Measurements from ENCODE around the gene SENP1.

Gene SENP1

DNA sequence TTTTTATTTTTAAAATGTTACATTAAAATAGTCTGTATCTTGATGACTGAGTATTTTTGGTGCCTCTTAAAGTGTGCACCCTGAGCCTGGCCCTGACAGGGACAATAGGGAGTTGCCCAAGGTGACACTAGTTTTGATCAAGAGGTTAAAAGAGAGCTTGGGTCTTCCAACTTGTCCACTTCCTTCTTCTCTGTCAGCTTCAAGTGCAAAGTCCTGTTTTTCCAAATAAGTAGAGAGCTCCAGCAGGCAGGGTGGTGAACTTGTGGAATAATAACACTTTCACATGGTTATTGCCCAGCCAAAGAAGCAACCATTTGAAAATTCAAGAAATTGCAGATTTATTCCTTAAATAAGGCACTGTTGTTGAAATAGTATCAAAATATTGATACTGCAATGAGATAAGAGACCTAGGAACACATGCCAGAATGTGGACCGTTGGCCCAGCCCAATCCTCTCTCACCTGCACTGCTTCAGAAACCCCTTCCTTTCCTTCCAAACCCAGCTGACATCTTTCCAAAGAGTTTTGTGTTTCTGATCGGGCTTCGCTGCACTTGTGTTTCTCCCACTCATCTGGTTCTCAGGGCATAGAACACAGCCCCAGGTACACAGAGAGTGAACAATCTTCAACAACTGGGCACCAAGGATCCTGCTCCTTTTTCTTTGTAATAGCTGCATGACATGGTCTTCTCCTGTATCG is 87.8 kb downstream of the SENP1 start:
- no peak for DNase-seq (ENCODE audit: low read depth)

DNA sequence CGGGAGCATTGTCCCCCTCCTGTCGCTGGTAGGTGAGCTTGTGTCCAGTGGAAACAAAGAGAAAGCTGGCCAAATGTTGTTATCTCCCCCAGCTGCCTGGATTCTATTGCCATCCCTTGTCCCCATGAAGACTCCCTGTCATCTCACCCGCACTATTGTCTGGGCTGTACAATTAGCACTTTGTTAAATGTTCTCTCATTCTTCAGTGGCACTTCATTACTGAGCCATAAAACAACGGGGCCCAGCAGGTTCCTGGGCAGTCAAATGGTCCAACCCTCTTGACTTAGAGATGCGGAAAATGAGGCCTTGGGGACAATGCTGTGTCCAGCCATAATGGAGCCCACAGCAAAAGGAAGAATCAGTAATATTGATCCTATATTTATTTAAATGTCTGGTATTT is 88.4 kb downstream of the SENP1 start:
- no peak for DNase-seq (ENCODE audit: low read depth)

DNA sequence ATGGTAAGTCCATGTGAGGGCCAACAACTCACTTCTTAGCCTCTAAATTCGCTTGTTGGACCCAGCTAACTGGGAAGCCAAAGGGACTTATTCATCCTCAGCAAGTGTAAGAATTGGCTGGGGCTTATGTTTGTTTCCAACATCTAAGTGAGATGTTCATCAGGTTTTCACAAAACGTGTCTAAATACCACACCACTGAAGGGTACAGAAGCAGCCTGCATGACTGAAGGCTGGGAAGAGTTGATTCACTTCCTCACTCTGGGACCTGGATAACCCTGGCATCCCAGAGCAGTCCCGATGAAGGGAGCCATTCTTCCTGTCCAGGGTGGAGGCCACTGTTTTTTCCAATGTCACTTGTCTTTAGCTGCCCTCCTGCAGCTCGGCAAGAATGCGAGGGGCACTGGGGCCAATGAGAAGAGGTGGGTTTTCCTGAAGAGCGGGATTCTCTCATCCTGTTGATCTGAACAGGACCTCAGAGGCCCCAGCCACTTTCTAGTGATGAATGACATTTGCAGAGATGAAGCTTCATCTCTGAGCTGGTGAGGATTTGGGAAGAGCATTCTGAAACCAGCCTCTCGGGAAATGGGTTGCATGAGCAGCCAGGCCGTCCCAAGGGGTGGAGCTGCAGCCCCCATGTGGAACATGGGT is 89.4 kb downstream of the SENP1 start:
- DNase-seq (ENCODE audit: low read depth) = no peak

DNA sequence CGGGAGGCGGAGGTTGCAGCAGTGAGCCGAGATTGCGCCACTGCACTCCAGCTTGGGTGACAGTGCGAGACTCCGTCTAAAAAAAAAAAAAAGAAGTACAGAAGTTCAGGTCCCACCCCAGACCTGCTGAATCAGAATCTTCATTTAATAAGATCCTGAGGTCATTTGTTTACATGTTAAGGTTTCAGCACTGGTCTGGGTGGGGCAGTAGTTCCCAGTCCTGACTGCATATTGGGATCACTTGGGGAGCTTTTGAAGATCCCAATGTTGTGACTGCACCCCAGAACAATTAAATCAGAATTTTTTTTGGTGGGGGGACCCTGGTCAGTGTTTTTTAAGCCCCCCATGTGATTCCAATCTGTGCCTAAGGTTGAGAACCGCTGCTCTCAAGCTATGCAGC is 89.9 kb downstream of the SENP1 start:
- DNase-seq (ENCODE audit: low read depth) = no peak

DNA sequence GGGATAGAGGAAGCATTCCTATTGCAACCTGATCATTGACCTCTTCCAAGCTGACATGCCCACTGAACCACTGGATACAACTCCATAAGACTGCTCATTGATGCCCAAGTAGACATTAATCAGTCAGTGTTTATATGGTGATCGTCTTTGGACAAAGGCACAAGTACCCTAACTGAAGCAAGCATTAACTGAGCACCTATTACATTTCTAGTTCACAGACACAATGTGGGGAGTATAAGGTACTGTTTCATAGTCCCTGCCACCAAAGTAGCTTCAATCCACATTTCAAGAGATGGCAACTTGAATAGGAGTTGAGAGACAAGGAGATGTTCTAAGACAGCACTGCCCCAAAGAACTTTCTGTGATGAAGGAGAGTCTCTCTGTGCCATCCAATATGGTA is 90.8 kb downstream of the SENP1 start:
- DNase-seq (ENCODE audit: low read depth) = no peak

DNA sequence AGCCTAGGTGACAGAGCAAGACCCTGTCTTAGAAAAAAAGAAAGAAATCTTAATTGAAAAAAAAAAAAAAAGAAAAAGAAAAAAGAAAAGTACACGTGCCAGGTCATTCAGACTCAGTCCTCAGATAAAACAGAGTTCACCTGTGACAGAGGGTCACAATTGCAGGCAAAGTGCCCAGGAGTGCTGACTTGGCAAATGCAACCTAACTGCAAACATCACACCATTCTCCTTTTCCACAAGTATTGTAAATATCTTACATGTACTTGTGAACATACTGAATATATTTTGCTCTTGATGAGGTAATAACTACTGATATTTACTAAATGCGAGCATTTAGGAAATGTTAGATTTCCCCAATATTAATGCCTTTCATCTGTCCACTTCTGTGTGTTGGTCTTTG is 92.6 kb downstream of the SENP1 start:
- no peak for DNase-seq (ENCODE audit: low read depth)

DNA sequence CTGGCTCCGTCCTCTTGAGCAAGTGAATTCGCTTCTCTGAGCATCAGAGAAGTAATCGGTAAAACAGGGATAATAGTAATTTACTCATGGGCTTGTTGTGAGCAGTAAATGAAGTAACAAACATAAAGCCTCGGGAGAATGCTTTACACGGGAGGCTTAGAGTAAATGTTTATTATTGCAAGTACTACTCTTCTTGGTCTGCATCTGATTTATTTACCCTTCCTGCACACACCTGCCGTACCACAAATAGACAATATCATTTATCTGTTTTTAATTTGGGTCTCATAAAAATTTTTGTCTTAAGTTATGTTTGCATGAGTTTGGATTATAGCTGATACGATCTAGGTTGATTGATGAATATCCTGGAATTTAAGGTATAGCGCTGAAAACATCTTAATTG is 93.8 kb downstream of the SENP1 start:
- no peak for DNase-seq (ENCODE audit: low read depth)

DNA sequence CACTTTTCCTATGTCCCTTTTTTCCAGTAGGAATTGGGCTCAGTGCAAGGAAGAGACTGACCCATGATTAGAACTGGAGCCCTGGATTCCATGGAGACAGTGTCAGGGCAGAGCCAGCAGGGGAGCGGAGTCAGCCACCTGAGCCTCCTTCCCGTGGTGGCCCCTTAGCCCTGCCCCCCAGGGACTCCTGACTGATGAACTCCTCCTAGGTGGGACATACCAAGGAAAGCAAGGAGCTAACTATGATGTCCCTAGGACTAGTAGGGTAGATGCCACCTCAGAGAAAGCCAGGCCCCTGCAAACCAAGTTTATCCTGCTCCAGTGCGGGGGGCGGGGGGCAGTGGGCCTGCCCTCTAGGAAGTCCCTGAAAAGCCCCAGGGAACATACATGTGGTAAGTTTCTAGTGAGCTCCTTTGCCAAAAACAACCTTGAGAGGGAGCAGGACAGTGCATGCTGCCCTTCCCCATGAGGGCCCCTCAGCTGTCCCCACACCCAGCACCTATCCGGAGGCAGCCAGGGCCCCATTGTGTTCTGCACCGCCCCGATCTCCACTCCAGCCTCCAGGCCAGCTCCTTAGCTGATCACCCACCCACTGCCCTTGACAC is 95.4 kb downstream of the SENP1 start:
- DNase-seq (ENCODE audit: low read depth) = no peak

DNA sequence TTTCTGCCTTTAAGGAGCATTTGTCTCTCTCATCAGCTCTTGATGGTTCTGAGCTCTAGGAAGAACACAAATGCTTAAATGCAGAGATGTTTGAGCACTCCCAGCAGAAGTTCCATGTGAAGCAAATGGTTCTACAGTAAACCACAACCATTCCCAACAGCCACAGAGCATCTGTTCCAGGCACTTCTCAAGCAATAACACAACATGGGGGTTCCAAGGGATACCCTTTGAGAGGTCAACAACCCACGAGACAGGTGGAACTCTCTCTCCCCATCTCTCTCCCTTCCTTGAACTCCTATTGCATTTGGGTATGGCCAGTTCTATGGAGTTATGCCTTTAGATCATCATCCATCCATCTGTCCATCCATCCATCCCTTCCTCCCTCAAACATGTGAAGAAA is 96.4 kb downstream of the SENP1 start:
- DNase-seq (ENCODE audit: low read depth) = no peak

DNA sequence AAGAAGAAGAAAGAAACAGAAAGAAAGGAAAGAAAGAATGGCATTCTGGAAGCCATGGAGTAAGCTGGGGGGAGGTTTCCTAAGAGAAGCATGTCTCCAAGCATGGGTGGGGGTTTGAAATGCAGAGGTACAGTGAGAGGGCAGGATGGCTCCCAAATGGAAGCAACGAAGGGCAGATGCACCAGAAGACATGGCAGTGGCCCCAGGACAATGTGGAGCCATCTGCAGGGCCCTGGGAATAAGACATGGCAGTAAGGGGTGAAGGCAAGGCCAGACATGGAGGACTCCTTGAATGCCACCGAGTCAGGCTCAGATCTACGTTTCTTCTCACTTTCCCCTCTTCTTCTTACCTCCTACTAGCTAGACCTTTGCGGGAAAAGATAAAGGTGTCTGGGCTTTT is 96.9 kb downstream of the SENP1 start:
- no peak for DNase-seq (ENCODE audit: low read depth)

DNA sequence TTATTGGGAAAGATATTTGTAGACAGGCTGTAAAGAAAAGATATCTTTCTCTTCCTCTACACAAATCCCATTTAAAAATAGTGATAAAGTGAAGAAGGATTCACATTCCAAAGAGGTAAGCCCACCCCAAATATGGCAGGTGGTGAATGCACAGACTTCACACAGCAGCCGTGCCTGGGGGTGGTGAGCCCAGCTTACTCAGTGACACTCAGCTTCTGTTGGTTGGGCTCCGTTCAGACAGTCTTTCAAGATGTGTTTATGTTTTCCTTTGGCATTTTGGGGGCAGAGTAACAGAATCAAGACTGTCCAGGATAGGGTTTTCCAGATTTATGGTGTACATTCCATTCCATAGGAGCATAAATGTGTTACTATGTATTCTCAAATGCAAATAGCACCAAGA is 97.5 kb downstream of the SENP1 start:
- DNase-seq (ENCODE audit: low read depth) = no peak

DNA sequence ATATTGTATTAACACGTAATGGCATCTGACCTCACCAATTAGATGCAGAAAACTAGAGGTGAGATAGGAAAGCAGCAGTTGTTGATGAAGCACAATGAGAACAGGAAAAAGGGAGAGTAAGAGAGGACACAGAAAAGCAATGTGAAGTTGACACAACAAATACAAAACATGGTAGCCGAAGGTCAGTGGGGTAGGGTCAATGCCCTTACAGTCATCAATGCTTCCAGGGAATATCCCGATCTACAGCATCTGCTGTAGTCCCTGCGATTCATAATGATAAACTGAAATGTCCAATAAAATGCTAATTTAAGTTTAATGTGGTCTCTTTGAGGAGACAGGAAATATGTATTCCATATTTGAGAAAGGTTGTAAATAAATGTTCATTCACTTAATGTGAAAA is 98.7 kb downstream of the SENP1 start:
- no peak for DNase-seq (ENCODE audit: low read depth)

DNA sequence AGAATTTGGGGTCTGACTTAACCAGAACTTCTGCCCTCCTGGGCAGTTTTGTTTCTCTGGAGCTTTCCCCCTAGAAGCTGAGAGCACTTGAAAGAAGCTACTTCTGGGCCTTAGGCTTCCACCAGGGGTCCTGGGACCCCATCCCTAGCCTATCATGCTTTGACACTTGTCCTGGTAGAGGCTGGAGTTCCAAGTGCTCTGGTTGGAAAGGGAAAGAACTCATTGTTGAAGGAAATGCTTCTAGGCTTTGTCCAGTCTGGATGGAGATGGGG is 100.2 kb downstream of the SENP1 start:
- no peak for DNase-seq (ENCODE audit: low read depth)

DNA sequence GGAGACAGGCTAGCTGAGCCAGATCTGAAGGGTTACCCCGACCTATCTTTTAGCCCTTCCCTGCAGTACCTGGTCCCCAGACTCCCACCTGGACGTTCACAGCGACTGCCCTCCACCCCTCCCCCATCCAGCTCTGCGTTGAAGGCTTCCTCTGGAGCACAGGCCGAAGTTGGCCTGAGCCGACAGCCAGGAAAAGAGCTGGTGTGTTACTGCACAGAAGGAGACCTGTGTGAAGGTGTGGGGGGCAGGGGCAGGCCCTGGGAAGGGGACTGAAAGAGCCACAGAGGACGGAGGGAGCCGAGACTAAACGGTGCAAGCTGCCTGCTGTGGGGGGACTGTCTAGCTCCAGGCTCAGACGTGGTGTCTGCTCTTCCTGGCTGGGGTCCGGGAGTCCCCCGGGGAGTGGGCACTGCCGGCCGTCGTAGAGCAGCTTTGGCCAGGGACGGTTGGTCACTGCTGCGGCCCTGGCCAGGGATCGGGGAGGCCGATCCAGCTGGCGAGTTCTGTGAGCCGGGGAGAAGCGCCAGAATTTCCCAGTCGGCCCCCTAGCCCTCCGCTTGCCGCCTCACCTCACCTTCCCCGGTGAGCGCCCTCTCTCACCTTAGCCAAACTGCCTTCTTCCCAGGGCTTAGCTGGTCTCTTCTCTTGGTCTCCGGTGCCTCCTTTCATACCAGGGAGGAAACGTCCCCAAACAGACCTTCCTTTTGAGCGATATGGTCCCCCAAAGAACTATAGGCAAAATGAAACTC is 100.7 kb downstream of the SENP1 start:
- DNase-seq (ENCODE audit: low read depth) = no peak

DNA sequence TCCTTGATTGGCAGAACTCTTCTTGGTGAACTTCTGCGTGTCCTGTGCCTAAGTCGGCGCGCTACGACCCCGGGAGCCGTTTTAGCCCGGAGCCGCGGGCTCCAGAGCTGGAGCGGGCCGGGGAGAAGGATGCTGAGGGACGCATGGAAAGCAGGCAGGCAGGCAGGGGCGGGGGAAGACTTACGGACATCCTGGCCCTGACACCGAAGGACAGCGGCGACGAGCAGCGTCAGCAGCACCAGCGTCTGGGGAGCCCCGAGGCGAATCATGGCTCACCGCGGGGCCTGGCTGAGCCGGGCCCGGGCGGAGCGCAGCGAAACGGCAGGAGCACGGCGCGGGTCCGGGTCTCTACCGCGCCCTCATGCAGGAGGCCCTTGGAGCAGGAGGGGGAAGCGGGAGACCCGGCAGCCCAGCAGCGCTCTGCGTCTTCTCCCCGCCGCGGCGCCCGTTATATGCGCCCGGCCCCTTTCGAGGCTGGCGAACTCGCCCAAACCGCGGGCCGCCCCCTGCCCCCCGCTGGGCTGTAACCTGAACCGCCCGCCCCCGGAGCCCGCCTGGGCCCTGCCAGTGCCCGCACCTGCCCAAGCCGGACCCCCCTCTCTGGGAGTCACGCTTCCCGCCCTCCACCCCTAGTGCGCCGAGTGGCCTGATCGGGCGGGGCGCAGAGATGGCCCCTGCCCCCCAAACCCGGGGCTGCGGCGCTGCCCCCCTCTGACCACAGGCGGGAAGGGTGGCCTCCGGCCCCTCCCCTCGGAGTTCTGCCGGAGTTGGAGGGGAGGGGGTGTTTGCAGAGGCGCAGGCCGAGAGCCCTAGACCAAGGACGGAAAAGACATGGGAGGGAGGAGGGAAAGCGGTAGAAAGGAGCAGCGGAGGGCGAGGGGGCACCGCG is 101.6 kb downstream of the SENP1 start, which contains the start of gene COL2A1:
Gene COL2A1, minus strand, starts transcription at position 424 of the 889 bp plus-strand sequence. Its CDS starts 155 bp downstream, at position 269.
- no peak for DNase-seq (ENCODE audit: low read depth)

DNA sequence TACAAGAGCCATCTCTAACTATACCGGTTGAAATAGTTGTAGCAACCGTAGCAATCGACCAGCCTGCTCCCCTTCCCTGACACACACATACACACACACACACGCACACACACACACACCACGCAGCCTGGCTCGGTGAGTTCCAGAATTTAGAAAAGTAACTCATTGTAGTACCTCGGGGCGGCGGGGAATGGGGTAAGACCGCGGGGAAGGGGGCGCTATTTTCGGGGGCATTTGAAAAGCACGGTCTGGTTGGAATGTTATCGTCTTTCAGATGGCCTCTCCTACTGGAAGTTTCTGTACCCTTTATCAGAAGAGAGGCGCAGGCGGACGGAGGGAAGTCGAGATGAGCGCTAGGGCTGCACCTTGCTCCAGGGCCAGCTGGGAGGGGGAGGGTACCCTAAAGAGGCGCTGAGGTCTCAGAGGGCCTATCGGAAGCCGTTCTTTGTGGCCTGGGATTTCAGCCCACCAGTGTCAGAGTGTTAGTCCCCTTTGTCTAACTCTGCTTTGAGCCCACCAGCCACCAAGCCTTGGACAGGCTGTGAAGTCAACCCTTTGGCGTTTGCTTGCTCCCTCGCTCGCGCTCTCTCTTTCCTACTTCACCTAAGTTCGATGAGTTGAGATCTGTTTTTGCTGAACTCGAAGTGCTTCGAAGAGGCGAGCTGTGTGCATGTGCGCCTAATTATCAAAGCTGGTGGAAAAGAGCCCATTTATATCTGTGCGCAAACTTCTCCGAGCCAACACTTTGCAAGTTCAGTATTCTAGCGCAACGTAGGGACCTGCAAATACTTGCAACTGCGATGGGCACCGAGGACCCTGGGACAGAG is 102.4 kb downstream of the SENP1 start:
- no peak for DNase-seq (ENCODE audit: low read depth)

DNA sequence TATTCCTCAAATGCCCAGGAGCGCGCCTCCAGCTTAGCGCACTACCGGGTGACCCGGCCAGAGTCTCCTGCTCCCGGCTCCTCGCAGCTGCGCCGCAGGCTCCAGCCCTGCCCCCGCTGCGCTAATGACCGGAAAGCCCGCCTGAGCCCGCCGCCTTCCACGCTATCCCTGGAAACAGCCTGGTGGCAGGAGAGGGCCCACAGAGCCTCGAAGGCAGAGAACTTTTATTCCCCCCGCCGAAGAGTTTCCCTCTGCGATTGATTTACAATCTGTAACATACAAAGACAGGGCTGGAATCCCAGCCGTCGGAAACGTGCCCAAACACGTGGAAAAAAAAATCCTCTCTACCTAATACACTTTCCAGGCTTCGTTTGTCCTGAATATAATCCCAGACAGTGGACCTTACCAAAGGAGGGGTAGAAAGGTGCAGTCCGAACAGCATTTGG is 103.1 kb downstream of the SENP1 start:
- DNase-seq (ENCODE audit: low read depth) = no peak

DNA sequence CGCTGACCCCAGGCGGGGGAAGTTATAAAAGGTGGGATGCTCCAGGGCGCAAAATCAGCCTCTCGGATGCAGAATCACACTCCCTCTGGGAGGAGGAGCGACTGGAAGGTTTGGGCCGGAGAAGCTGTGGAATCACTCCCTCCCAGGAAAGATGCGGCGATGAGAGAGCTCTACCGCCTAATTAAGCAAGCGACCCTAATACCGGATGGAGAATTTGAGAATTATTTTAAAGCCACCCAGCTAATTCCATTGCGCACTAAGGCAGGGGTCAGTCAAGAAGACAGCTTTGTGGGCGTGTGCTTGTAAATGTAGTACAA is 103.5 kb downstream of the SENP1 start:
- DNase-seq (ENCODE audit: low read depth) = no peak

DNA sequence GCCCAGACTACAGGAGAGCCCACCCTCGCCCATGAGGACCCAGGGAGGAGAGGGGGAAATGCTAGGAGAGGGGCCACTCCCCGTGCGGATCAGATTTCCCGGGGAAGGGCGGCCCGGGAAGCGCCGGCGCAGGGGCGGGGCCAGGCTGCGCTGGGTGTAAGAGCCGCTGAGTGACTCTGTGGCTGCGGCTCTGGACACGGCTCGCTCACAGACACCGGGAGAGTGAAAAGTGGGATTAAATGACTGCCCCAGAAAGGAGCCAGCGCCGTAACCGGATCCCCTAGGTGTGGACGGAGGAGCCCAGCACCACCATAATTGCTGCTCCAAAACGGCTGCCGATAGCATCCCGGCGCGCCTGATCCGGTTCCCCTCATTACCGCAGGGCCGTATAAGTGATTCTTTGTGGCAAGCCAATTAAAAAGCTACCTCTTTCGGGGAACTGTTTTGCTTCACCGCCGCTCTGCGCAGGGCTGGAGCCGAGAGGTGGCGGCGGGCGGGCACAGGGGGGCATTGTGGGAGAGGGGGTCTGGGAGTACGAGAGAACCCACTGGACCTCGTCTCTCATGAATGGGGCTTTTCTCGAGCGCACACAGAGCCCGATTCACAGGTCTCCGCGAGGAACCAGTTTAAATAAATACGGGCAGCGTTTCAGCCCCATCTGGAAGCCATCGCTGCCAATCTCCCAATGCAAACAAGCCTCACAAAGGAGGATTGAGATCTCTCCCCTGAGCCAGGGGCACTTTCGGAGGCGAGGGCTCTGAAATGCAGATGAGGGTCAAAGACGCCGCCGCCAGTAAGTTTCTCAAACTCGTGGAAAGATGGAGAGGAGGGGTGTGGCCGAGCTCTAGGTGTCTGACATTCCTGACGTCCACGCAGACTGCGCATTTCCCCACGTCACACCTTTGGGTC is 104.1 kb downstream of the SENP1 start:
- no peak for DNase-seq (ENCODE audit: low read depth)

DNA sequence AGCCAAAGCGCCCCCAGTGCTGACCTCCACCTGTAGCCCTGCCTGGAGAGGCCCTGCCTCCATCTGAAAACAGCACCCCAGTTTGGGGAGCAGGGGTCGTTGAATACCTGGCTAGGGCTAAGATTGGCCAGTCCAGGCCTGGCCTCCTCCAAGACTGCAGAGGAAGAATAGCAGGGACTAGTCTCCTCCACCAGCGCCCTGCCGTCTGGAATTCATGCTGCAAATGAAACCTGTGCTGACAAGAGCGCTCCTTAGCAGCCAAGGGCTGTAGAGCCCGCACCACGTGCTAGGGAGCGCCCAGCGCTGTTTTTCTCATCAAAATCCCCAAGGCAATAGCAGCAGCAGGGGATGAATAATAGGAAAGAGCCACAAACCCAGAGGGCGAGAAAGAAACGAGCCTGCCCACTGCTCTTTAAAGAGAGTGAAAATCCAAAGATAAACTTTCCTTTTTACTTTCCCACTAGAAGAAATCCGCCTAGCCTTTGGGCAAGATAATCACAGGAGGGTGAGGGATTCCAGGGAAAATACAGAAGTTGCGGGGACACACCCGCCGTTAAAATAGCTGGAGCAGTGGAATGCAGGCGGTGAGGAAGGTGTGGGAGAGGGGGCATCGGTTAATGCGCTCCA is 104.9 kb downstream of the SENP1 start:
- DNase-seq (ENCODE audit: low read depth) = no peak
